Stimulated activated naive CD4-positive, alpha-beta T cell treated with Interleukin-2 at 50 U/mL for 16 hours (primary cell): ENCODE data around the gene OCA2.
"Not testable (repeated sequence)": the region's sequence is repeated elsewhere in the genome, so short reads cannot be mapped to it uniquely, and the experiment has no call there.

Source experiments
- DNase-seq: peaks from one replicate; lab custom pipeline; 2025; lab: John Stamatoyannopoulos, UW

Gene OCA2

DNA sequence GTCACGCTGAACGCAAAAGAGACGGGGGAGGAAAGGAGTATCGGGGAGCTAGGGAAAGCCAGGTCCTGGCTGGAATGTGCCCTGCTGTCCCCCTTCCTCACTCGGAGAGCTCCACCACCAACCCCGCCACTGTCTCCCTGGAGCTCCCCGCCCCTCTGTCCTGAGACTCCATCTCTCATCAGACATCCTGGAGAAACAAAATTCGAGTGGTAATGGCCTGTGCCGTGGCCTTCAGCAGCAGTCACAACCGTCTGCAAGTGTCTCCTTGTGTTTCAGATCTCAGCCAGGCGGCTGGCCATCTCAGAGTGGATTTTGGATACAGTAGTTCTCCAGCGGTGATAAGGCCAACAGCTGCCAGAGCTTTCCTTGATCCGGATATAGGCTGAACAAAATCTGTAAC lies 76.9 kb downstream of the OCA2 start:
- DNase-seq, result no peak

GRCh38 chr15:28021281-28022039 lies 77.7 kb downstream of the OCA2 start:
- DNase-seq, result no peak

- no peak for DNase-seq
These were observed 78.5 kb downstream of the OCA2 start for GRCh38 chr15:28020644-28021043.

GRCh38 chr15:28019594-28020309 lies 79.4 kb downstream of the OCA2 start:
- no peak for DNase-seq

- no peak for DNase-seq
These were observed 80.6 kb downstream of the OCA2 start for GRCh38 chr15:28018291-28019044.

- no peak for DNase-seq
These were observed 81.6 kb downstream of the OCA2 start for GRCh38 chr15:28017423-28017924.

DNA sequence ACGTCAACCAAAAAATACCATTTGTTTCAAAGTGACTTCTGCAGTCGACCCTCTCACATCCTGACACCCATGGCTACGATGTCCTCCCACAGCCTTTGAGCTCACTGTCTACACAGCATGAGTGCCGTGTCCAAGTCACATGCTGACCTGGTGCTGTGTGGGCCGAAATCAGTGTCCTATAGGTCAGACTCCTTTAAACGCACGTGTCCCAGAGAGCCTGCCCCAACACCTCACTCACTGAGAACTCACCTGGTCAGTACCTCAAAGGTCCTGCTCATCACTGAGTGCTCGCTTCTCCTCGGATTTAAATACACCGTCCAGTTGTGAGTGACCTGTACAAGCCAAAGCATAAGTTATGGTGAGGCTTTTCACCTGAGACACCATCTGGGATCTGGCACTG lies 83.3 kb downstream of the OCA2 start:
- no peak for DNase-seq

DNA sequence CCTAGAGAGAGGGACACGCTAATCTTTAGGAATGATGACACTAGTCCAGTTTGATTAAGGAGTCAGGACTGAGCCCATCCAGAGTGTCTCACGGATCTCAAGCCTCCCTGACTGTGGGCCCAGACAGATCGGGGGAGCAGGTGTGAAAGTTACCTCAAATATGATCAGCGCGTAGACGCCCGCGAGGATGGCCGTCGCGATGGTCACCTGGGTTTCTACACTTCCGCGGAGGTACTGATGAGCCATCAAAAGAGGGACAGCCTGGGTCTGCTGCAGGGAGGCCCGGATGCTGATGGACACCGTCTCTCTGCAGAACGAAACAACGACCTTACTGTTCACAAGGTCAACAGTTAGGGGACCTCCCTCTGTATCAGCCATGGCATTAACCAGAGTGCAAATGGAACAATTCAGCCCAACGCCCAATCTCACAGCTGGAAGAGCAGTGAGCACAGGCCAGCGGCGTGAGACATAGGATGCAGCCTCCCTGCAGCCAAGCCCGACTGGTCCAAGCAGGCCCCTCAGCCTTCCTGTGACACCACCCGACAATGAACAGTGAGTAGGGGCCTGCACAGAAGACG lies 84.4 kb downstream of the OCA2 start:
- DNase-seq, result no peak

- no peak for DNase-seq
These were observed 85.1 kb downstream of the OCA2 start for GRCh38 chr15:28013976-28014375.

DNA sequence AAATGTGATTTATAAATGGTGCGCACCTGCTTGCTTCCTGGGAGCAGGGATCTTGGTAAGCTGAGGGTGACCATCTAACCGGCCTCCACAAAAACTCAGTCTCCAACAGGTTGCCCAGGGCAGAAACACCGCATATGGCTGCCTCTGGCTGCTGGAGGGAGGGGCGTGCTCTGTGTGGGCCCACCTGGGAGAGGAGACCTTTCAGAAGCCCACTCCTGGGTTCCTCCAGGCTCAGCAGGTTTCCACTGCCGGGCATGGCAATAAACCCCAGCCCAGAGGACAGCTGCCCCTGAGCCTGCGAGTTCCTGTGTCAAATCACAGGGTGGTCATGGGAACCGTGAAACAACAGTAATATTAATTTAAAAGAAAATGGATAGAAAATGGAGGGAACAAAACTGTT lies 85.6 kb downstream of the OCA2 start:
- DNase-seq, result no peak

DNA sequence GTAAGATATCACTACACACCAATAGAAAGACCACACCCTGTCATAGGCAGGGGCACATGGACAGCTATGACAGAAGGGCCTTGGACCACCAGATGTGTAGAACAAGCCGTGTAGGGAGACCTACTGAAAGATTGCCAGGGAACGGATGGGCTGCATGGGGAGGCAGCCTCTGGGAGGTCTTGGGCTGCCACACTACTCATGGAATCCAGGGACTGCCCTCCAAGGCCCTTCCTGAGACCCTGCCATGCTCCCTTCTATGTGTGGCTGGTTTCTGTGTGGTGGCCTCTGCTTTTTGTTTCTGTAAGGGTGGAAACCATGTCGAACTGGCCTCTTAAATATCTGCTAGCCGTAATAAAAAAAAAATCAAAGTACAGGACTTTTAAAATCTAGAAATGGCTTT lies 86.9 kb downstream of the OCA2 start:
- DNase-seq, result no peak

DNA sequence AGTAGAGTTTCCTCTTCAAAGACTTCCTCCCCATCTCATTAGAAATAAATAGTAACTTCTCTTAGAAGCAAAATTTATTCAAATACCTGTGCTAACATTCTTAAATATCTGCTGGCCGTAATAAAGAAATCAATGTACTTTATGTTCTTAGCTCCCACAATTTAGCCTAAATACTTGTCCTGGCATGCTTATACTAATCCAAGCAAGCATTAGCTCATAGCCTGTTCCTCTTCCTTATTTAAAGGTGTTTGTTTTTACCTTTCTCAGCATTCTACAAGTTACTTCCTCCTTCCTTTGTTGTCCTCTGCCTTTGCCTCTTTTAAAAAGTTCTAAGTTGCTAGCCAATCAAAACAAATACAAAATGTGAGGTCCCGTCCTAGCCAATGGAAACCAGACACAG lies 90.9 kb downstream of the OCA2 start:
- DNase-seq, result not testable (repeated sequence)

DNA sequence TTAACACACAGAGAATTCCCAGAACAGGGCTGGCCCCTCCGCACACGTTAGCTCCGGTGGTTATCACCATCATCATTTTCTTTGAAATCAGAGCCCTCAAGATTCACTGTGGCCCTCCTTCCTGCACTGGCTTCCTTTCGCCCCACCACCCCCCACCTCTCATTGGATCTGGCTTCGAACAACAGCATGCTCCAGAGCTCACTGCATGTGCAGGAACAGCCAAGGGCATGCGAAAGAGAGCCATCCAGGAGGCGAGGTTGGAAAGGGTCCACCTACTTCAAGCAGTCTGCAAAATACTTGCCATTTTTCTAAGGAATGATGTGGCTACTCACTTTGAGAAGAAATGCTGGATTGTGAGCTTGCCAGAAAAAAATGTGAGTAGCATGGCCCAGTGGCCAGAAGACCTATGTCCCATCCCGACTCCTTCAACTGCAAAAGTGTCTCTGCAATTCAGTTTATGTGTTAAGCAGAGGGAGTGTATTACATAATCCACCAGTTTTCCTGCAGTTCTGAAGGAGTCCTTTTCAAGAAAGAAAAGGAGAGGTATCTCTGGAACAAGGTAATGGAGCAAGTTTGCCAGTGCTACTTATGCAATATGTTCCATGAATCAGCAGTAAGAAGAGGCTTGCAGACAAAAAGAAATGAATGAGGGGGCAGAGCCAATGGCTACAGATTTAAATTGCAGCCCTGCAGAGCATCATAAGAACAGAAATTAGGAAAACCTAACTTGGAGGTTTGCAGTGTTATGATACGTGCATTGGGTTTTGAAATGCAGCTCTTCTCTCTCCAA lies 92.8 kb downstream of the OCA2 start:
- no peak for DNase-seq

DNA sequence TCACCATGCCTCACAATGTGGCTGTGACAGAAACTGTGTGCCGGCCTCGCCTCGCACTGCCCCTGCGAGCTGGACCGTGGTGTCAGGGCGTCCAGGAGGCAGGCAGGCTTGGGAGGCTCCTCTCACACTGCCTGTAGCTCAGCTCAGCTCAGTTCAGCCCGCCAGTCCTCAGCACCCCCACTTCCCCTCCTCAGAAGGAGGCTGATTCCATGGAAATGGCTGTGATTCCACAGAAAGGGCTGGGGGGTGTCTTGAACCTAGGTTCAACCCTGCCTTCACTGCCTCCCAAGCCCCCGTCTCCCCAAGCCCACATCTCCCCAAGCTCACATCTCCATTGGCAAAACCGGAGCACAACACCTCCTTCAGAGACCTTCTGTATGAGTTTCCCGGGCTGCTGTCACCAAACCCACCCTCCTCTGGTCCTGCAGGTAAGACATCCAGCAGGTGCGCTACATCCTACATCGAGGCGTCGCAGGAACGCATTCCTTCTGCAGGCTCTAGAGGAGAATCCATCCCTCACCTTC lies 94.0 kb downstream of the OCA2 start:
- no peak for DNase-seq

DNA sequence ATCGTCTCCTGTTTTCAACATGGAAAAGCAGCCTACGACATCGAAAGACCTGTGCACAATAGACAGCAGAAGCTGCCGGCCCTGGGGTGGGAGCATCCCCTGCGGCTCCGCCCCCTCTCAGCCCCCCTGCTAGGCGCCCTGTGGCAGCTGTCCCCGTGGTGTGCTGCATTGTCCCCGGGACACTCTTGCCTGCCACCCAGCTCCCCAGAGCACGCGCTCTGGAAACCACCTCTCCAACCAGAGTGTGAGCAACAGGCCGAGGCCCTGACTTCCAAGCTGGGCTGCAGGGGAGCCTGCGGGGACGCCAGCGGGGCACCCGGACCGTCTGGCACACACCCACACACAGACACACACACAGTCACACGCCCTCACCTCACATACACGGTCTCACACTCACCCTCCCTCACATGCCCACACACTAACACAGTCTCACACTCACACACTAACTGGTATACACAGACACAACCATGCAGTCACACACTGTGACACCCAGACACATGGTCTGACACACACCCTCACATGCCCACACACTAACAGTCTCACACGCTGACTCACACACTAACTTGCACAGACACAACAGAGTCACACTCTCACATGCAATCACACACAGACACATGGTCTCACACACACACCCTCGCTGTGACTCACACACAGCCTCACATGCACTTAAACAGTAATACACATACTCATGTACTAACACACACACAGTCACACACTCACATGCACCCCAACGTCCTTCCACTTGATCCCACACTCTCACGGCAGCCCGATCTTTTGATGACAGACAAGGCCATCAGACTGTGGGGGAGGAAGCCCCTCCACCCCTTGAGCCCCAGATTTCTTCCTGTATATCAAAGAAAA lies 94.7 kb downstream of the OCA2 start:
- DNase-seq, result no peak

- DNase-seq, result no peak
These were observed 95.6 kb downstream of the OCA2 start for GRCh38 chr15:28003302-28004037.

DNA sequence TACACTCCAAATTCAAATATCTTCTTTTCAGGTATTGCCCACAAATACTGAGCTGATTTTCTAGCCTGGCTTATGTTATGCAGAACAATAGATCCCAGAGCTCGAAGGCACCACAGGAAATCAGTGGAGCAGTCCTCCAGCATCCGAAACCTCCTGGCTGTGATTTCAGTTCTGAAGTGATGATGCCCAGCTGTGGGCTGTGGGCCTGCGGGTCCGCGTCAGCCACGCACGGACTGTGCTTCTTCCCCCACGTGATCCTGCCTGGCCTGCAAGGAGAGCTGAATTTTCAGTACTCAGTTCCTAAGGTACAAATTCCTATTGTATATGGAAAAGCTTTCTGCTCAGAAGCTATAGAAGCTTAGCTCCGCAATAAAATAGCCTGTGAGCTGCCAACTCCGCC lies 96.2 kb downstream of the OCA2 start:
- DNase-seq, result no peak

DNA sequence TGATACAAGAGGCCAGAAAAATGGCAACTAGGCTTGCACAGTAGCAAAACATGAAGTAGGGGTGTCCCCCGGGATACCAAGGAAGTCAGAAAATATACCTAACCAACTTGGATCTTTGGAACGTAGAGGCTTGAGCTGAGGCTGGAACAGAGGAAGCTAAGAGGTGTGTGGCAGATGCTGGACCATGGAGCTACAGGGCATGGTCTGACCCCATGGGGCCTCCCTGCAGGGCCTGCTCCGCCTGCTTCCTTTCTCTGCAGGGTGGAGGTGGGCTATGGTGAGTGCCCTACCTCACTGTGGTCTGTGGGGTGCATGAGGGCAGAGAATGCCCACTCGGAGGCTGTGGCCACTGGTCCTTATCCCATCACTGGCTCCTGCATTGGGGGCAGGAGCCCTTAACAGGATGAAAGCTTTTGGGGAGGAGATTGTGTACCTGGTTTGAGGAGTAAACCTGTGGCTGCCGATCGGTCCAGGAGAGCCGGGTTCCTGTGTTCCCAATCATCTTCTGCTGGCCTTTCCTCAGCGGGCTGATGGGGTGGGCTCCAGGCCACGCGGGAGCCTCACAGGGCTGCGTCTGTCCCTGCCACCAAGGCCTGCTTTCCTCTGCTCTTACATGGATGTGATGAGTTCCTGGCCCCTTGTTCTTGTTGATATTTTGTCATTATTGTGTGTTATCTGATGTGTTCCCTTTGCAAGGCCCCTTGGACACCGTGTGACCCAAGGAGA lies 96.8 kb downstream of the OCA2 start:
- no peak for DNase-seq

DNA sequence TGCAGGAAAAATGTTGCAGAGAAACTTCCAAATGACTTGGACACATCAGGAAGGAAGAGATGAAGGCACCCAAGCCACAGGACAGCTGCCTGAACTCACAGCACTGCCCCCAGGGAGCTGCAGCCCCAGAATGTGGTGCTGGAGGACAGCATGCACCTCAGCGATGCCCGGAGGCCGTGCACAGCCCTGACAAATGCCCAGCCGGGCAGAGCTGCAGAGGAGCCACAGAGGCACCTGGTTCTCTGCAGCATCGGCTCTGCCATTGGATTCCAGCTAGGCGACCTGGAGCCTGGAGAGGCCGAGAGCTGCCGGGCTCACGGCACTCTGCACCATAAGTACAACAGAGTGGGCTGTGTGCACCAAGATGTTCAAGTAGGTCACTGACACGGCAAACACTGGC lies 97.5 kb downstream of the OCA2 start:
- no peak for DNase-seq
